ENCODE data around the gene CCNL1. TPM values are rescaled to one million over a fixed set of nuclear protein-coding genes. Genes with fewer than 3 reads are reported as not detected.

CCNL1 gene
- polyA plus RNA-seq, 1 donor (not counting 4 experiments of a cell fraction or from before 2014, with no cell fraction given) = 136 TPM

DNA sequence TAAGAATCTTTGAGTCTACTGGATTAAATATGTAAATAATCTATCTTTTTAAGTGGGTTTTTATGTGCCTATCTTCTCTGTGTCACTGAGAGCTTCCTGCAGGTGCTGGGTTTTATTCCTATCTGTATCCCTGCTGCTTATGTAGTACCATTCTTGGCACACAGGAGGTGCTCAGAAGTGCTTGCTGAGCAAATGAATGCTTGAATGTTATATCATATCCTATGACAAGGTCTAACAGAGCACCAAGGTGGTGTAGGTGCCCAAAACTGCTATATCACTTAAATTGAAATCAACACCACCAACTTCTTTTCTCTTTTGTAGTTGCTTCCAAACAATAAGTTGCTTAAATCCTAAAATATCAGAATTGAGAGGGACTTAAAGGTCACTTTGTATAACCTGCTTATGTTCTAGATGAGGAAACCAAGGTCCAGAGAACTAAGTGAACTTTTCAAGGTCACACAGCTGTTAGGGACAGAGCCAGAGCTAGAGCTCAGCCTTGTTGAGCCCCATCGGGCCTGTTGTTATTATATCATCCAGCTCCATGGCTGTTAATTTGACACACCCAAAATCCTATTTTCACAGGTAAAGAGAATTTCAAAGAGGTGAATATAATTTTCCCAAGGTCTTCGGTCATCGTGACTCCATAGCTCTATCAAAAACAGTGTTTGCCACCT is 46.0 kb downstream of the CCNL1 start:
- H3K36me3 ChIP-seq (ENCODE audit: control insufficient read depth in 2 of 2, extremely low read depth in 1 of 2, insufficient read depth in 2 of 2, low read length in 2 of 2) = no peaks in the 10 kb centered on the region
- no peak overlapping the region for H3K4me2 ChIP-seq (ENCODE audit: control insufficient read depth, extremely low read depth, insufficient read depth, low read depth, low read length)
- FAIRE-seq (no peak), DNase-seq (ENCODE audit: low read depth, low spot score) (no peak)
- H3K4me3 ChIP-seq (ENCODE audit: control insufficient read depth in 2 of 3, extremely low read depth in 1 of 3, insufficient read depth in 2 of 3, low read depth in 1 of 3, low read length in 3 of 3) = no peak overlapping the region
- no peak overlapping the region for H2AFZ ChIP-seq (ENCODE audit: control insufficient read depth, low read length)
- no peaks in the 10 kb centered on the region for H3K79me2 ChIP-seq (ENCODE audit: control insufficient read depth, insufficient read depth, low read length)
- H3K9me1 ChIP-seq (ENCODE audit: control insufficient read depth, extremely low read depth, insufficient read depth, low read length) = no peaks in the 10 kb centered on the region
- H3K27me3 ChIP-seq (ENCODE audit: control insufficient read depth, extremely low read depth, insufficient read depth, low read length) = no peaks in the 10 kb centered on the region
- dilution Hi-C loops (cut with MboI; ENCODE audit: extremely low pct_ligation_motif_present, low sequenced_read_pairs) = no loop called here
- peaks cover 18% of the 10 kb centered on the region for H3K4me1 ChIP-seq (ENCODE audit: control insufficient read depth, extremely low read depth, insufficient read depth, low read length)
- TF ChIP-seq EZH2 (IDR thresholded peaks at IDR 0.05; ENCODE audit: low read length) (no peak), CTCF (optimal IDR thresholded peaks at IDR 0.05 in 1 of 3, IDR thresholded peaks at IDR 0.05 in 1 of 3, conservative IDR thresholded peaks at IDR 0.05 in 1 of 3; ENCODE audit: extremely low read depth in 1 of 3, insufficient read depth in 2 of 3, low read length in 3 of 3) (peak; percentile 16 to 27 (median 26))
- no peak overlapping the region for H3K27ac ChIP-seq (ENCODE audit: control insufficient read depth, insufficient read depth, low read length)
- no peak overlapping the region for H3K9ac ChIP-seq (ENCODE audit: control insufficient read depth, extremely low read depth, insufficient read depth, low read length)
- no peaks in the 10 kb centered on the region for H3K9me3 ChIP-seq (ENCODE audit: control insufficient read depth, low read depth, low read length)
- no peaks in the 10 kb centered on the region for H4K20me1 ChIP-seq (ENCODE audit: control insufficient read depth, extremely low read depth, insufficient read depth, low read length)

- Histone ChIP-seq H2AFZ (ENCODE audit: control insufficient read depth, low read length) (no peak overlapping the region), H3K79me2 (ENCODE audit: control insufficient read depth, insufficient read depth, low read length) (no peaks in the 10 kb centered on the region), H4K20me1 (ENCODE audit: control insufficient read depth, extremely low read depth, insufficient read depth, low read length) (no peaks in the 10 kb centered on the region), H3K9ac (ENCODE audit: control insufficient read depth, extremely low read depth, insufficient read depth, low read length) (no peak overlapping the region), H3K9me3 (ENCODE audit: control insufficient read depth, low read depth, low read length) (no peaks in the 10 kb centered on the region), H3K9me1 (ENCODE audit: control insufficient read depth, extremely low read depth, insufficient read depth, low read length) (no peaks in the 10 kb centered on the region), H3K4me3 (ENCODE audit: control insufficient read depth in 2 of 3, extremely low read depth in 1 of 3, insufficient read depth in 2 of 3, low read depth in 1 of 3, low read length in 3 of 3) (no peak overlapping the region), H3K4me2 (ENCODE audit: control insufficient read depth, extremely low read depth, insufficient read depth, low read depth, low read length) (no peak overlapping the region), H3K36me3 (ENCODE audit: control insufficient read depth in 2 of 2, extremely low read depth in 1 of 2, insufficient read depth in 2 of 2, low read length in 2 of 2) (no peaks in the 10 kb centered on the region), H3K27me3 (ENCODE audit: control insufficient read depth, extremely low read depth, insufficient read depth, low read length) (no peaks in the 10 kb centered on the region), H3K4me1 (ENCODE audit: control insufficient read depth, extremely low read depth, insufficient read depth, low read length) (peaks cover 18% of the 10 kb centered on the region), H3K27ac (ENCODE audit: control insufficient read depth, insufficient read depth, low read length) (no peak overlapping the region)
- FAIRE-seq (no peak), DNase-seq (ENCODE audit: low read depth, low spot score) (no peak)
- dilution Hi-C loops (cut with MboI; ENCODE audit: extremely low pct_ligation_motif_present, low sequenced_read_pairs) = no loop called here
- no peak for TF ChIP-seq CTCF (optimal IDR thresholded peaks at IDR 0.05 in 1 of 3, IDR thresholded peaks at IDR 0.05 in 1 of 3, conservative IDR thresholded peaks at IDR 0.05 in 1 of 3; ENCODE audit: extremely low read depth in 1 of 3, insufficient read depth in 2 of 3, low read length in 3 of 3)
- TF ChIP-seq EZH2 (IDR thresholded peaks at IDR 0.05; ENCODE audit: low read length) = no peak
These were observed 47.4 kb downstream of the CCNL1 start for GRCh38 chr3:157112536-157112935.
